ENCODE results near the gene L3MBTL2.

GRCh38 chr22:41178425-41178975 is 26.6 kb upstream of the L3MBTL2 start:
- TF ChIP-seq CTCF (IDR thresholded peaks at IDR 0.05) (no peak), EZH2 (IDR thresholded peaks at IDR 0.05; ENCODE audit: borderline replicate concordance, insufficient read depth, low read depth, low read length, poor library complexity, severe bottlenecking) (no peak)
